ENCODE data around the gene TIE1.

The TIE1 gene

GRCh38 chr1:43293896-43294760 is 6.7 kb upstream of the TIE1 start:
- whole genome bisulfite sequencing (ENCODE audit: insufficient coverage, insufficient read length), result no CpG with 5 or more reads among the region's 7 CpGs
- Histone ChIP-seq H3K4me1 (ENCODE audit: control insufficient read depth, insufficient read depth, low read length) (peaks cover 5% of the 10 kb centered on the region; the same call in 1 of the 2 replicates), H3K36me3 (ENCODE audit: control insufficient read depth, insufficient read depth, low read length) (no peaks in the 10 kb centered on the region), H3K4me3 (ENCODE audit: low read length) (no peak overlapping the region), H3K27me3 (ENCODE audit: control insufficient read depth, insufficient read depth, low read length) (no peaks in the 10 kb centered on the region), H3K9me3 (ENCODE audit: control insufficient read depth, insufficient read depth, low read length) (no peaks in the 10 kb centered on the region), H3K27ac (ENCODE audit: low read length) (no peak overlapping the region)
- no peak for DNase-seq (ENCODE audit: low read depth, low spot score)

GRCh38 chr1:43294761-43295160 is 6.0 kb upstream of the TIE1 start:
- Histone ChIP-seq H3K27me3 (ENCODE audit: control insufficient read depth, insufficient read depth, low read length) (no peaks in the 10 kb centered on the region), H3K36me3 (ENCODE audit: control insufficient read depth, insufficient read depth, low read length) (no peaks in the 10 kb centered on the region), H3K27ac (ENCODE audit: low read length) (no peak overlapping the region), H3K4me1 (ENCODE audit: control insufficient read depth, insufficient read depth, low read length) (peaks cover 6% of the 10 kb centered on the region; the same call in 1 of the 2 replicates), H3K9me3 (ENCODE audit: control insufficient read depth, insufficient read depth, low read length) (no peaks in the 10 kb centered on the region), H3K4me3 (ENCODE audit: low read length) (no peak overlapping the region)
- no peak for DNase-seq (ENCODE audit: low read depth, low spot score)
- no CpG with 5 or more reads among the region's 8 CpGs for WGBS (ENCODE audit: insufficient coverage, insufficient read length)

- DNase-seq (ENCODE audit: low read depth, low spot score), result no peak
- Histone ChIP-seq H3K4me1 (ENCODE audit: control insufficient read depth, insufficient read depth, low read length) (peaks cover 6% of the 10 kb centered on the region; the same call in 1 of the 2 replicates), H3K36me3 (ENCODE audit: control insufficient read depth, insufficient read depth, low read length) (no peaks in the 10 kb centered on the region), H3K9me3 (ENCODE audit: control insufficient read depth, insufficient read depth, low read length) (no peaks in the 10 kb centered on the region), H3K4me3 (ENCODE audit: low read length) (no peak overlapping the region), H3K27me3 (ENCODE audit: control insufficient read depth, insufficient read depth, low read length) (no peaks in the 10 kb centered on the region), H3K27ac (ENCODE audit: low read length) (no peak overlapping the region)
- no CpG with 5 or more reads among the region's 1 CpG for WGBS (ENCODE audit: insufficient coverage, insufficient read length)
These were observed 4.6 kb upstream of the TIE1 start for GRCh38 chr1:43296207-43296606.

GRCh38 chr1:43298055-43298454 is 2.7 kb upstream of the TIE1 start:
- Histone ChIP-seq H3K36me3 (ENCODE audit: control insufficient read depth, insufficient read depth, low read length) (no peaks in the 10 kb centered on the region), H3K27ac (ENCODE audit: low read length) (no peak overlapping the region), H3K4me3 (ENCODE audit: low read length) (no peak overlapping the region), H3K4me1 (ENCODE audit: control insufficient read depth, insufficient read depth, low read length) (peaks cover 6% of the 10 kb centered on the region; the same call in 1 of the 2 replicates), H3K9me3 (ENCODE audit: control insufficient read depth, insufficient read depth, low read length) (no peaks in the 10 kb centered on the region), H3K27me3 (ENCODE audit: control insufficient read depth, insufficient read depth, low read length) (no peaks in the 10 kb centered on the region)
- DNase-seq (ENCODE audit: low read depth, low spot score), result no peak
- no CpG with 5 or more reads among the region's 1 CpG for WGBS (ENCODE audit: insufficient coverage, insufficient read length)

GRCh38 chr1:43299101-43299500 is 1.7 kb upstream of the TIE1 start:
- no peak overlapping the region for H3K27ac ChIP-seq (ENCODE audit: low read length)
- no peak overlapping the region for H3K4me3 ChIP-seq (ENCODE audit: low read length)
- H3K9me3 ChIP-seq (ENCODE audit: control insufficient read depth, insufficient read depth, low read length), result no peaks in the 10 kb centered on the region
- peaks cover 5% of the 10 kb centered on the region; the same call in 1 of the 2 replicates for H3K4me1 ChIP-seq (ENCODE audit: control insufficient read depth, insufficient read depth, low read length)
- no peak for DNase-seq (ENCODE audit: low read depth, low spot score)
- no peaks in the 10 kb centered on the region for H3K36me3 ChIP-seq (ENCODE audit: control insufficient read depth, insufficient read depth, low read length)
- no peaks in the 10 kb centered on the region for H3K27me3 ChIP-seq (ENCODE audit: control insufficient read depth, insufficient read depth, low read length)

GRCh38 chr1:43302201-43302600 is 1.4 kb downstream of the TIE1 start:
- Histone ChIP-seq H3K9me3 (ENCODE audit: control insufficient read depth, insufficient read depth, low read length) (no peaks in the 10 kb centered on the region), H3K4me3 (ENCODE audit: low read length) (no peak overlapping the region), H3K27ac (ENCODE audit: low read length) (no peak overlapping the region), H3K4me1 (ENCODE audit: control insufficient read depth, insufficient read depth, low read length) (0 out of 2 replicates have a peak, but pooled peaks cover 2% of the 10 kb centered on the region), H3K27me3 (ENCODE audit: control insufficient read depth, insufficient read depth, low read length) (no peaks in the 10 kb centered on the region), H3K36me3 (ENCODE audit: control insufficient read depth, insufficient read depth, low read length) (no peaks in the 10 kb centered on the region)
- DNase-seq (ENCODE audit: low read depth, low spot score), result no peak
- WGBS (ENCODE audit: insufficient coverage, insufficient read length), result no CpG with 5 or more reads among the region's 1 CpG

GRCh38 chr1:43302721-43303470 is 2.1 kb downstream of the TIE1 start:
- Histone ChIP-seq H3K27me3 (ENCODE audit: control insufficient read depth, insufficient read depth, low read length) (no peaks in the 10 kb centered on the region), H3K27ac (ENCODE audit: low read length) (no peak overlapping the region), H3K36me3 (ENCODE audit: control insufficient read depth, insufficient read depth, low read length) (no peaks in the 10 kb centered on the region), H3K9me3 (ENCODE audit: control insufficient read depth, insufficient read depth, low read length) (no peaks in the 10 kb centered on the region), H3K4me3 (ENCODE audit: low read length) (no peak overlapping the region), H3K4me1 (ENCODE audit: control insufficient read depth, insufficient read depth, low read length) (0 out of 2 replicates have a peak, but pooled peaks cover 1% of the 10 kb centered on the region)
- whole genome bisulfite sequencing (ENCODE audit: insufficient coverage, insufficient read length), result no CpG with 5 or more reads among the region's 7 CpGs
- DNase-seq (ENCODE audit: low read depth, low spot score), result no peak

GRCh38 chr1:43303471-43304313 is 2.9 kb downstream of the TIE1 start:
- no peak for DNase-seq (ENCODE audit: low read depth, low spot score)
- H3K27ac ChIP-seq (ENCODE audit: low read length), result no peak overlapping the region
- H3K9me3 ChIP-seq (ENCODE audit: control insufficient read depth, insufficient read depth, low read length), result no peaks in the 10 kb centered on the region
- no peak overlapping the region for H3K4me3 ChIP-seq (ENCODE audit: low read length)
- WGBS (ENCODE audit: insufficient coverage, insufficient read length), result no CpG with 5 or more reads among the region's 8 CpGs
- 0 out of 2 replicates have a peak, but pooled peaks cover 1% of the 10 kb centered on the region for H3K4me1 ChIP-seq (ENCODE audit: control insufficient read depth, insufficient read depth, low read length)
- no peaks in the 10 kb centered on the region for H3K27me3 ChIP-seq (ENCODE audit: control insufficient read depth, insufficient read depth, low read length)
- H3K36me3 ChIP-seq (ENCODE audit: control insufficient read depth, insufficient read depth, low read length), result no peaks in the 10 kb centered on the region

GRCh38 chr1:43304314-43304681 is 3.5 kb downstream of the TIE1 start:
- no peak for DNase-seq (ENCODE audit: low read depth, low spot score)
- H3K4me1 ChIP-seq (ENCODE audit: control insufficient read depth, insufficient read depth, low read length), result 0 out of 2 replicates have a peak, but pooled peaks cover 1% of the 10 kb centered on the region
- no peaks in the 10 kb centered on the region for H3K9me3 ChIP-seq (ENCODE audit: control insufficient read depth, insufficient read depth, low read length)
- no CpG with 5 or more reads among the region's 8 CpGs for WGBS (ENCODE audit: insufficient coverage, insufficient read length)
- no peaks in the 10 kb centered on the region for H3K36me3 ChIP-seq (ENCODE audit: control insufficient read depth, insufficient read depth, low read length)
- H3K27ac ChIP-seq (ENCODE audit: low read length), result no peak overlapping the region
- H3K4me3 ChIP-seq (ENCODE audit: low read length), result no peak overlapping the region
- H3K27me3 ChIP-seq (ENCODE audit: control insufficient read depth, insufficient read depth, low read length), result no peaks in the 10 kb centered on the region

GRCh38 chr1:43304771-43305300 is 4.1 kb downstream of the TIE1 start:
- no peak overlapping the region for H3K27ac ChIP-seq (ENCODE audit: low read length)
- no peaks in the 10 kb centered on the region for H3K27me3 ChIP-seq (ENCODE audit: control insufficient read depth, insufficient read depth, low read length)
- no peak for DNase-seq (ENCODE audit: low read depth, low spot score)
- H3K36me3 ChIP-seq (ENCODE audit: control insufficient read depth, insufficient read depth, low read length), result no peaks in the 10 kb centered on the region
- no CpG with 5 or more reads among the region's 46 CpGs for WGBS (ENCODE audit: insufficient coverage, insufficient read length)
- no peak overlapping the region for H3K4me3 ChIP-seq (ENCODE audit: low read length)
- H3K4me1 ChIP-seq (ENCODE audit: control insufficient read depth, insufficient read depth, low read length), result no peaks in the 10 kb centered on the region
- no peaks in the 10 kb centered on the region for H3K9me3 ChIP-seq (ENCODE audit: control insufficient read depth, insufficient read depth, low read length)

Data from iPS DF 6.9 (cell line).